ENCODE measurements around the gene FN1. TPM values are rescaled to one million over a fixed set of nuclear protein-coding genes. Genes with fewer than 3 reads are reported as not detected.

Gene FN1
- total RNA-seq, 1 experiment from 2014 or later, result 11.1 TPM

DNA sequence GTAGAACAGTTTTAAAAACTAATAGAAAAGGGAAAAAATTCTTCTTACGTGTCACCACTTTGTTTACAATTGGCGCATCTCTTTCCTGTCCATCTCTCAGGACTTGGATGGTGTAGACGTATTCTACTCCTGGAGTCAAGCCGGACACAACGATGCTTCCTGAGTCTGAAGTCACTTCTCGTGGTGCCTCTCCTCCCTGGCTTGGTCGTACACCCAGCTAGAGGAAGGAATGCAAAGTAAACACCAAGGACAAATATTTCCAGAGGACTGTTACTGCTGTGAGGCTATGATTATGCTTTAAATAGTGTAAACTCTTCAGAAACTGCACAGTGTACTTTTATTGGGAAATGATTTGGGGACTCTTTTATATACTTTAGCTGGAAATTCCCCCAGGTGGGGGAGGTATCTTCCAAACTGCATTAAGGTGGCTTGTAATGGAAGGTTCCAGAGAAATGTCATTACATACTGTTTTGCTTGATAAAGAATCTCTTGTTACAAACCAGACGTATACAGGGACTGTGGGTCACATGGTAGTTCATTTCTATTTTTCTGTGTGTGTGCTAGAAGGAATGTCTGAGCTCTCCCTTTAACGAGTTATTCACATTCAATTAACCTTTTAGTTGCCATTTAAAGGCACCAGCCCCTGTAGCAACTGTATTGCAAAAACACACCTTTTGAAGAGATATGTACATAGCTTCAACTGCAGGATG, 38.1 kb downstream of the FN1 start:
- H3K79me2 ChIP-seq (ENCODE audit: insufficient read depth, low read length), result no peaks in the 10 kb centered on the region
- ChIA-PET CTCF (no interaction called here), POLR2A (no interaction called here), RAD21 (ENCODE audit: low non-redundant PET in 1 of 2, low total read pairs in 2 of 2, uncharacterized antibody in 2 of 2, unreplicated experiment in 2 of 2) (interaction anchor here in 1 of 2 experiments (0.6 kb wide), 1 partner anchor 186 kb away, joined by 3 read pairs; no protein-coding TSS in a partner anchor)
- H3K9me3 ChIP-seq (ENCODE audit: control insufficient read depth in 1 of 2, insufficient read depth in 1 of 2, low read depth in 1 of 2, low read length in 2 of 2), result no peaks in the 10 kb centered on the region
- H3K36me3 ChIP-seq (ENCODE audit: control insufficient read depth in 1 of 2, insufficient read depth in 2 of 2, low read length in 2 of 2), result no peaks in the 10 kb centered on the region
- no peak for DNase-seq (ENCODE audit: low read depth, low spot score)
- H3K9me2 ChIP-seq (ENCODE audit: insufficient read depth), result no peaks in the 10 kb centered on the region
- H4K20me1 ChIP-seq (ENCODE audit: insufficient read depth), result no peaks in the 10 kb centered on the region
- no peak overlapping the region for H3K27ac ChIP-seq (ENCODE audit: low read depth, low read length)
- H3K27me3 ChIP-seq (ENCODE audit: insufficient read depth, low read length), result no peaks in the 10 kb centered on the region
- intact Hi-C loops (cut with micrococcal nuclease), result no loop called here
- TF ChIP-seq SP1 (IDR thresholded peaks at IDR 0.05; ENCODE audit: low read depth) (no peak), RAD21 (IDR thresholded peaks at IDR 0.05; ENCODE audit: low read depth) (no peak), ZFX (IDR thresholded peaks at IDR 0.05) (no peak), ELF1 (IDR thresholded peaks at IDR 0.05; ENCODE audit: borderline replicate concordance, low read depth) (no peak)
- TF ChIP-seq, protein P1, sequence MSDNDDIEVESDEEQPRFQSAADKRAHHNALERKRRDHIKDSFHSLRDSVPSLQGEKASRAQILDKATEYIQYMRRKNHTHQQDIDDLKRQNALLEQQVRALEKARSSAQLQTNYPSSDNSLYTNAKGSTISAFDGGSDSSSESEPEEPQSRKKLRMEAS (IDR thresholded peaks at IDR 0.05), result no peak
- no peak overlapping the region for H3K4me2 ChIP-seq (ENCODE audit: low read length)
- ATAC-seq, result no peak
- peaks cover 0 to 5% of the 10 kb centered on the region in 2 experiments; a peak in 1 of 4 replicates for H3K4me1 ChIP-seq (ENCODE audit: control insufficient read depth in 1 of 2, insufficient read depth in 2 of 2, low read length in 2 of 2)
- H3K9ac ChIP-seq (ENCODE audit: low read length), result no peak overlapping the region
- H3K4me3 ChIP-seq (replicated peaks in 1 of 2; ENCODE audit: low read depth in 1 of 2, low read length in 2 of 2), result no peak overlapping the region
- BruUV-seq (replicated peaks), result no TSS peak
- no peak overlapping the region for H2AFZ ChIP-seq (ENCODE audit: low read depth, low read length, poor library complexity, severe bottlenecking)

DNA sequence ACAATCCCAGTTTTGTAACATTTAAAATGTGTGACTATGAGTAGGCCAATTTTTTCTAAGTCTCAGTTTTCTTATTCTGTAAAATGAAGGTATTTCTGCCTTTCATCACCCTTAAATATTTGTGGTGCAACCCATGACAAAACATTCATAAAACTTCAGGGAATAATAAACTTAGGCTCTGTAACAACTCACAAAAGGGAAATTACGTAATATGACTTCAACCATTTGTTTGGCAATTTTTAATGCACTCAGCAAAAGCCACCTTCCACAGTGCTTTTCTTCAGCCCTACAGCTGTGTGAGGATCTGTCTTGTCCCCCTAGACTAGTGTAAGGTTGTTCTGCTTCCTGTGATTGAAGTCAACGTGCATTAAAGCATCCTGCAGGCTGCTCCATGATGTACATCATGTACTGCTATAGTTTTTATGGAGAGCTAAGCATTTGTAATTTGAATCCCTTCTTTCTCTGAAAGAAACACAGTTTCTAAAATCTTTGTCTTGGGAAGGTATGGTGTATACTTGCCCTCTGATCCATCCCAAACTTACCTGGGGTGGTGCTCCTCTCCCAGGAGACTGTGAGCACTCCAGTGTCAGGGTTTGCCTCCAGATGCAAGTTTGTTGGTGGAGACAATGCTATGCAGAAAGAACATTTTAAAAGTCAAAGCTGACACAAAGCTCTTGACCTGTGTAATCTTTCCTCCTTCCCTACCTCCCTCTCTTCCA, 39.1 kb downstream of the FN1 start:
- ATAC-seq (no peak), DNase-seq (ENCODE audit: low read depth, low spot score) (no peak)
- ChIA-PET POLR2A (no interaction called here), CTCF (no interaction called here), RAD21 (ENCODE audit: low non-redundant PET in 1 of 2, low total read pairs in 2 of 2, uncharacterized antibody in 2 of 2, unreplicated experiment in 2 of 2) (no interaction called here)
- BruUV-seq (replicated peaks), result no TSS peak
- Histone ChIP-seq H3K9ac (ENCODE audit: low read length) (no peak overlapping the region), H3K79me2 (ENCODE audit: insufficient read depth, low read length) (no peaks in the 10 kb centered on the region), H2AFZ (ENCODE audit: low read depth, low read length, poor library complexity, severe bottlenecking) (no peak overlapping the region), H3K9me2 (ENCODE audit: insufficient read depth) (no peaks in the 10 kb centered on the region), H3K4me1 (ENCODE audit: control insufficient read depth in 1 of 2, insufficient read depth in 2 of 2, low read length in 2 of 2) (no peaks in the 10 kb centered on the region; a peak in 2 of 4 replicates), H3K9me3 (ENCODE audit: control insufficient read depth in 1 of 2, insufficient read depth in 1 of 2, low read depth in 1 of 2, low read length in 2 of 2) (no peaks in the 10 kb centered on the region), H3K27me3 (ENCODE audit: insufficient read depth, low read length) (no peaks in the 10 kb centered on the region), H3K4me3 (replicated peaks in 1 of 2; ENCODE audit: low read depth in 1 of 2, low read length in 2 of 2) (no peak overlapping the region), H3K36me3 (ENCODE audit: control insufficient read depth in 1 of 2, insufficient read depth in 2 of 2, low read length in 2 of 2) (no peaks in the 10 kb centered on the region), H3K4me2 (ENCODE audit: low read length) (no peak overlapping the region), H3K27ac (ENCODE audit: low read depth, low read length) (no peak overlapping the region), H4K20me1 (ENCODE audit: insufficient read depth) (no peaks in the 10 kb centered on the region)
- intact Hi-C loops (cut with micrococcal nuclease), result no loop called here
- no peak for TF ChIP-seq SIN3A (IDR thresholded peaks at IDR 0.05; ENCODE audit: low read depth)
- no peak for TF ChIP-seq CBX3 (IDR thresholded peaks at IDR 0.05; ENCODE audit: low read depth)
- TF ChIP-seq POLR2A (IDR thresholded peaks at IDR 0.05; ENCODE audit: borderline replicate concordance, extremely low read depth, insufficient read depth, insufficient read length), result no peak
- TF ChIP-seq EGR1 (IDR thresholded peaks at IDR 0.05; ENCODE audit: low read depth), result no peak
- TF ChIP-seq SRF (IDR thresholded peaks at IDR 0.05; ENCODE audit: low read depth), result no peak
